ENCODE results near the gene UBE2E1.

Gene UBE2E1

DNA sequence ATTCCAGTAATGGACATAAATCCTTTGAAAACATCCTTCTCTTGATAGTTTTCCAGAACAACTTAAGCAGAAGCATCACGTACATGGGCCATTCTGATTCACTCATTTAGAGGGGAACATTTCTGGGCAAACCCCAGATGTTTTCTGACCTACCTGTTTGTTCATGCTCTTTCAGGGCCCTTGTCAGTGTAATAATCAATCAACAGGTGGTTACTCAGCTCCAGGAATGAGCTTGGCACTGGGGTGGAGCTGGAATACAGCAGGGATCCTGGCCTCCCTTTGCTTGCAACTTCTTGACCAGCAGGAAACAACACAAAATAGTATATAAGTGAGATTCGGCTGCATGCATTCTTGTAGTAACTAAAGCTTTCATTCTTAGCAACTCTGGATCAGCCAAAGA lies 9.2 kb upstream of the UBE2E1 start:
- DNase-seq, result no peak

DNA sequence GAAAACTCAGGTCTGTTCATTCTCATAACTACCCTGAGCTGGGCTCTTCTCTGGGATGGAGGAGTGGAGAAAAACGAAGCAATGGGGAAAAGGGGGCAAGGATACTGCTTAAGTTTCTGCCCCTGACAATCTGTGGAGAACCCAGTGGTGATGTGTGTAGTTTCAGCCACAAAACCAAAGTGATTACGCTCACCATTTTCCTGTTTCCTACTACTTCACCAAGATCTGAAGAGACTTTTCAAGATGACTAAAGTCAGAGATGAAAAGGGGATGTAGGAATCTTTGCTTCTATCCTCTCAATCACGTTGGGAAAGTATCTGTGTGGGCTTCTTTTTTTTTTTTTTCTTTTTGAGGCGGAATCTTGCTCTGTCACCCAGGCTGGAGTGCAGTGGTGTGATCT lies 8.3 kb upstream of the UBE2E1 start:
- no peak for DNase-seq

DNA sequence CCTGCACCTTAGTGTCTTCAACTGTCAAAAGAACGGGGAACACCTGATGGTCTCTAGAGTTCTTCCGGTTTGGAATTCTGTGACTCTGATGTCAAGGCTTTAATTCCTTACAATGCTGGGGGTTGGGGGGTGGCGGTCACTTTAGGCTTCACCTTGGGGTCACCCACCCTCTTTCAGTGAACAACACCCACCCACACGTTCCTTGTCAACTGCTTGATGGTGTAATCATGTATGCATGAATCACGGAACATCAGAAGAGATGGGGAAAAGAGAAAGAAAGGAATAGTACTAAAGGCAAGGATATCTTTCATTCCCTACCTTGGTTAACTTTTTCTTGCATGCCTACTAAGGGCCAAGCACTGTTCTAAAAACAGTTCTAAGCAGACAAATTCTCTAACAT lies 7.3 kb upstream of the UBE2E1 start:
- DNase-seq, result no peak

DNA sequence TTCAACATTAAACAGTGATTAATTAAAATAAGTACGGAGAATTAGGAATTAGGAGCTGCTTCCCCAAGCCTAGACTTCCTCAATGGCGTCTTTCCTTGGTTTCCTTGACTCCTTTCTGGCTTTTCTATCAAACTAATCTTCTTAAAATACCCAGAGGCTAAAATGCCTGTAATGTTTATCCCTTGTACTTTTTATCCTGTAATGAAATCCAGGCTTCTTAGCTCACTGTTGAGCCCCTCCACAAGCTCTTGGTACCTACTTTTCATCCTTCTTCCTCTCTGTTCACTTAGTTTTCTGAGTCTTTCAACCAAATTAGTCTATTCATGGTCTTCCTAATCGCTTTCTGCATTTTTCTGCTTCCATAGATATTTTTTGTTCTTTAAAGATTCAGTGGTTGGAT lies 6.9 kb upstream of the UBE2E1 start:
- DNase-seq, result no peak

DNA sequence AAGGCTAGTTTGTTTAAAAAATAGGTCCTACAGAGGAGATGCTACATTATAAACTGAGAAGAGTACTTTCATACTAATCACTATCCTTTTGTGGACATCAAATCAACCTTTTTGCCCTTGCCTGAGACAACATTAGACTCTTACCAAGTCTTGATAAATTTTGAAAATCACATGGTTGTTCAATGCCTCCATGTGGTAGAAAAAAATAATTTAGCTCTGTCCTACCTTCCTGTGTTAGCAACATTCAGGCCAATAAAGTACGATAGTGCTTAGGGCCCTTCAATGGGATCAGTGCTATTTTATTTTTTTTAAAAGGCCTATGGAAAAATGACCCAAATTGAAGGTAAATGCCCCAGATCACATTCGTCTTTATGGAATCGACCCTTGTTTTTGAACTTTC lies 5.0 kb upstream of the UBE2E1 start:
- no peak for DNase-seq

DNA sequence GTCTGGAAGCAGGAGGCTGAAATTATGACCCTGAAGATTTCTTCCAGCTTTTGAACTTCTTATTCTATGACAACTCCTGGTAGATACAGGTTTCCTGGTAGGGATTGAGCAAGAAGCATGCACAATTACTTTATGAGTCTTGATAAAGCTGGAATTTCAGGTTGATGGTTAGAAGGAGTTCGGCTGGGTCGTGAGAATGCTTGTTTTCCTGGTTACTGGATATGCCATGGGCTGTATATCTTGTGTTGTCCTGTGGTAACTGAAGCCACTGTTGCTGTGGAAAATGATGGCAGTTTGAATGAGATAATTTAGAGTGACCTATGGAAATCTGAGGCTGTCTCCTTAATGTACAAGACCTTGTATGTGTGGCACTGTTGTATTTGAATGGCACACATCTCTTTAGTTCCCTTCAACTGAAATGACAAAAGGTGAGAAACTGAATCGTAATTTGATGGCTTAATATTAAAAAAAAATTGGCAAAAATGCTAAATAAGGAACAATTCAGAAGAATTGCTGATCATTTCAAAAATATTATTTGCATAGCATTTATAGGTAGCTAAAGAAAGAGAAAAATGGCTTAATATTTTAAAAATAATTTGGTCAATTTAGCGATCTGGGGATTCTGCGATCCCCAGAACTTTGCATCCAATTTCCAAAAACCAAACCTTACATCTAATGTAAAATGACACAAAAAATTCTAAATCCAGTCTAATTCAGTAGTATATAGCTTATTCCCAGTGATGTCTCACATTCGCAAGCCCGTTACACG lies 1.1 kb upstream of the UBE2E1 start:
- DNase-seq, result no peak

DNA sequence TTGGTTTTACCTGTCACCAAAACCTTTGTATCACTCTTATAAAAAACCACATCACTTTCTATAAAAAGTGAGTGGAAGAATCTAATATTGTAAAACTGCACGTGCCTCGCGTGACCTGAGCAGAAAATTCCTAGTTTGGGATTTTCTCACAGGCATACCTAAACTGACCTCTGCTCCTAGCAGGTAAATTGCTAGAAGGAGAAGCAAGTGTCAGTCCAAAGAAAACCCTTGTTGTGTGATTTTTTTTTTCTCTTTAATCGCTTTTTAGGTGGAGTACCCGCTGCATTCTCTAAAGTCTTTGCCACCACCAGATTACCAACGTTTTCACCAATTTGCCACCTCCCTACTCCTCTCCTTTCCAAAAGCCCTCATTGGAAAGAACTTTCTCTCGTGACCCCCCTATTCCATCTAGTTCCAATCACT lies 534 bp upstream of the UBE2E1 start:
- no peak for DNase-seq

DNA sequence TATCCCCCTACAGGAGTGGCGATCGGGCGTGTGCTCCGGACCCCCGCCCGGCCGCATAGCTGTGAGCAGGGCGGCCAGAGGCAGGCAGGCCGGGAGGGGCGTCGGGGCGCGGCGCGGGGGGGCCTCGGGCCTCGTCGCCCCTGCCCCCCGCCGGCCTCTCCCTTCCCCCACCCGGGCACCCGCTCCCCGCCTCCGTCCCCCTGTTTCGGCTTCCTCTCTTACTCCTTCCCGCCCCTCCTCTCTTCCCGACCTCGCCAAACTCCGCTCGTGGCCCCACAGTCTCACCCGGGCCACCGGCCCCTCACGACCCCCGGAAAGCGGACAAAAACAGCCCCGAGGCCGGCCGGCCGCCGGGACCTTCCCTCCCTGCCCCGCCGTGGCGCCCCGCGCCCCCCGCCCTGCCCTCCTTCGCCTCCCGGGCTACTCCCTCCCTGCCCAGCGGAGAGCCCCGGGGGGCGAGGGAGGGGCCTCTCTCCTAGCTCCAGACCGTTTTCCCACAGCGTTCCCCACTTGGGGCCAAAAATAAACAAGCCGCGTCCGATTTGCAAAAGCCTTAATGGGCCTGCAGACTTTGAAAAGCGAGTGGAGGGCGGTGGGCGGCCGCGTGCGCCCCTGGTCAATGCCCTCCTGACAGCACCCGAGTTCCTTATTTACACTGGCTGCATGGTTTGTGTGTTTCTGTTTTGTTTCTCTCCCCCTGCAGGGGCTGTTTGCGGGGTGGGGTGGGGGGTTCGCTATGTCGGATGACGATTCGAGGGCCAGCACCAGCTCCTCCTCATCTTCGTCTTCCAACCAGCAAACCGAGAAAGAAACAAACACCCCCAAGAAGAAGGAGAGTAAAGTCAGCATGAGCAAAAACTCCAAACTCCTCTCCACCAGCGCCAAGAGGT lies 1.0 kb downstream of the UBE2E1 start:
- peak; percentile 35 for DNase-seq

DNA sequence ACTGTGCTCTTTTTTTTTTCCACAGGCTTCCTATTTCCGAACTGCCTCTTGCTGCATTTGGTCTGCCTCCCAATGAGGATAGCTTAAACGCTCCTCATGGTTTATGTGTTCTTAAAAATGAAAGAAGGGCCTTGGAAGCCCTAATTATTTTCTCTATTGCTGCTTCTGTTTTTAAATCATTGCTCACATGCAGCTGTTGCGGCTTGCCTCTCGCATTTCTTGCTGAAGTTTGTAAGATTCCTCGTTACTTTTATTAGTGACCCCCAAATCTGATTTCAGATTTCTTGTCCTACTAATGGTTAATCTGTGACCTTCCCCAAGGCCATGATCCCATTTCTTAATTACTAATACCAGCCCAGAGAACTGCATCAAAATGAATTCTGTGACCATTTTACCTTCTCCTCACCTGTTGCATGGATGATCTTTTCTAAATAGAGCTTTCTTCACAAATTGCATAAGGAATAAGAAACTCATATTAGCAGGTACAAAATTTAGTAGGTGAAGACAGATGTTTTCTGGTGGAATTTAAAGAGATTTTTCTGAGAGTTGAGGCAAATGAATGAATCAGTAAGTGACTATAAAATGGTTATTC lies 1.8 kb downstream of the UBE2E1 start:
- no peak for DNase-seq

DNA sequence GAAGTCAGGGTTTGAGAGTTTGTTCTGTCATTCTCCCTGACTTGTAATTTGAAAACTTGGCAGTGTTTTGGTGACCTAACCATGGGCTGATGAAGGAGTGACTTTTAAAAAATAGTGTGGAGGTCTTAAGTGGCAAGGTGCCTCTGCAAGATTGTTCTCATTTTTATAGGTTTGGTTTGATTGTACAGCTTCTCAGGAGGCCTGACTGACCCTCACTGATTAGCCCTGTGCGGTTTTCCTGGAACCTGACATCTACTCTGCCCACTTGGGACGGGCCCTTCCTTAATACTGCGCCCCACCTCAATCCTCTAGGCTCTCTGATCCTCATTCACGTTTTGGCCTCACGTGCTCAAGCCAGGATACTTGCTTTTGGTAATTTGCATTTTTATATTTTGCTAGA lies 2.8 kb downstream of the UBE2E1 start:
- DNase-seq, result no peak

DNA sequence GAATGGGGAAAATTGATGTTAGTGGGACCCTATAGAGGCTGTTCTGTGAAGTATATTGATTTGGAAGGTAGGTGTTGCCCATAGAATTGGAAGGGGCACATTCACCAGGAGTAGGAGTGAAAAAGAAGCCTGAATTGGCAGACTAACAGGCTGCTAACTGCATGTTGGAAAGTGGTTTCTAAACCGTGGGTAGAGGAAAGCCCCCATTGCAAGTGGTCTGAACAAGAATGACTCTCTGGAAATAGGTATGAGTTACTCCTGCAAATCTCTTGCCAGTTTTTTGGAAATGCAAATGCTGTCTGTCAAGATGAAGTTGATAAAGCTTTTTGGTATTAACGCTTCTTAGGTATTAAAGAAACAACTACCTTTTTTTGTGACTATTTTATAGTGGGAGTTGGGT lies 3.5 kb downstream of the UBE2E1 start:
- no peak for DNase-seq

DNA sequence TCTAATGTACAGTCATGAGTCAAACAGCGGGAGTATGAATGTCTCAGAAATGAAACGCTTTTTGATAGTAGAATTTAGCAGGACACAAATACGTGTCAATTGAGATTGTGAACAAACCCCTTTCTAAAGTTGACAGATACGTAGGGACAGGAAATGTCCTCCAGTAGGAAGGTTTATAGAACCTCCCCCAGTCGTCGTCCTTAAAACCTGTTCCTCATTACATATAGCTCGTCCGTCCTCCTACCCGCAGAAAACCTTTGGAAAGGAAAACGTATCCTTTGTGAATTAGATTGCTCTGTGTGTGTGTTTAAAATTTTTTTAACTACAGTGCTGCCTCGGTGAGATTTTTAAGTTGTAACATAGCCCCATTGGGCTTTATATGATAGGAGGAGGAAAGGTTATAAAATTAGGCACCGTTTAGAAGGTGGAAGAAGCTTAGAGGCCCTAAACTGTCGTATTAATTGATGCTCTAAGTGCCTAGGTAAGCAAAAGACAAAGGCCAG lies 4.1 kb downstream of the UBE2E1 start:
- no peak for DNase-seq

DNA sequence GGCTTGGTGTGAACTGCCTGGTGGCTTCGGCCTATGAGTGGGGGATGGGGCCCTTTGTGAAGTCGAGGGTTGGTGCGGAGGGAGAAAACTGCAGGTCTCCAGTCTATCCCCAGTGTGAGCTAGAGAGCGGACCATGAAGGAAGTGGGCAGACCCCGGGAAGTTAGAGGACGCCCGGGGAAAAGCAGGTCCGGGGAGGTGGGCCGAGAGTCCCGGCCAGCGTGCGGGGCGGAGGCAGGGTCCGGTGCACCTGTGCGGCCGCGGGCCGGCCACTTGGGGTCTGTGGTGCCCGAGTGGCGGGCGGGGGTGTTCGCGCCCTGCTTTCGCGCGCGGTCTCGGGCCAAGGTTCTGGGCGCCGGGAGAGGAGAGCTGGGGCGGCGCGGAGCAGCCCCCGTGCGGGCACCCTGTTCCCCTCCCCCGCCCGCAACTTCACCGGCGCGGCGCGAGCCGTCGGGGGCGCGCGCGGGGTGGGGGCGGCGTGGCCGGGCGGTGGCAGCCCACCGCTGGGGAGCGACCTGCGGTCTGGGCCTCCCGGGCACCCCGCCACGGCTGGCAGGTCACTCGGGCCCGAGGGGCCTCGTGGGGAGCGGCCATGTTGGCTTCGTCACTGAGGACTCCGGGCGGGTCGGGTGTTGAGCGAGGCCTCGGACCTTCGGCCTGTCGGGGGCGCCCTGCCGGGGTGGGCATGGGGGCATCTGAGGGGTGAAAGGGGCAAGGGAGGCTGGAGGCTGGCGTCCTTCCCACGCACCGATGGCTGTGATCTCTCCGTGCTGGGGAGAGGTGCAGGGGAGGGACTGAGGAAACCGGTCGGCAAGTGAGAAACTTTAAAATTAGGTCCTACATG lies 4.8 kb downstream of the UBE2E1 start:
- peak; percentile 48 for DNase-seq

DNA sequence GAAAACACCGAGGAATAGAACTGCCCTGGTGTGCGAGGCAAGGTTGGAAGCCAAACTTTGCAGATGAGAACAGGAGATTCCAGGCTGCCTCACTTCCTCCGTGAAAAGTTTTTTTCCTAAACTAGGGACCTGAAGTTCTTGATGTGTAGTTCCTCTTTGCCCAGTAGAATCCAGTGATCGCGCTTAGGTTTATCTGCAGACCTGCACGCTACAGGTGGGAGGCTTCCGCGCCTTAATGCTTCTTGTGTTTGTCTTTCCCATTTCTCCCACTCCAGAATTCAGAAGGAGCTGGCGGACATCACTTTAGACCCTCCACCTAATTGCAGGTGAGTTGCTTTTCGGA lies 5.4 kb downstream of the UBE2E1 start:
- DNase-seq, result no peak

DNA sequence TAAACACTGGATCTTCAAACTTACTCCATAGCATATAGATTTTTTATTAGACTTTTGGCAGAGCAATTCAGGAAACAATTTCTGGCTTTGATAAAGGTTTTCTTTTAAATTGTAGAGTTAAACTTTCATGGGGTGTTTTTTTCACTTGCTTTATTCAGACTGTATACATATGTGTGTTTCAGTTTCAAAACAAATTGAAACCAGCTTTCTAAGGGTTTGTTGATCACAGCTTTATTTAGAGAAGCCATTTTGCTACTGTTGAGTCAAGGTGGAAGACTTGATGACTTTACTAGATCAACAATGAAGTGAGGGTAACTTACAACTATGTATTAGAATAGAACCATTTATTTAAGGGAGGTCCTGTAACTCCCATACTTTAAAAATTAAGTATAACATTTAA lies 6.2 kb downstream of the UBE2E1 start:
- no peak for DNase-seq

DNA sequence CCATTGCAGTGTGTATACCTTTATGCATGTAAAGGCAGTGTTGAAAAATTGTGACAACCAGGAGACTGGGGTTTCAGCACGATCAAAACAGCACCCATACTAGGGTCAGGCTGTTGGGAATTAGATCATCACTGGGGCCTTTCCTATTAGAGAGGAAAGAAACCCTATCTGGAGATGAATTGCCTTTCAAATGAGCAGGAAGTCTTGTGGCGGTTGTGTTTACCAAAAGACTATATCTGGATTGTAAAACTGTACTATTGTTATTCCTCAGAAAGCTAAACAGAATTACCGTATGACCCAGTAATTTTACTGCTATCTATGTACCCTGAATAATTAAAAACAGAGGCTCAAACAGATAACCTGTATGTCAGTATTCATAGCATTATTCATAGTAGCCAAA lies 10.1 kb downstream of the UBE2E1 start:
- DNase-seq, result no peak

DNA sequence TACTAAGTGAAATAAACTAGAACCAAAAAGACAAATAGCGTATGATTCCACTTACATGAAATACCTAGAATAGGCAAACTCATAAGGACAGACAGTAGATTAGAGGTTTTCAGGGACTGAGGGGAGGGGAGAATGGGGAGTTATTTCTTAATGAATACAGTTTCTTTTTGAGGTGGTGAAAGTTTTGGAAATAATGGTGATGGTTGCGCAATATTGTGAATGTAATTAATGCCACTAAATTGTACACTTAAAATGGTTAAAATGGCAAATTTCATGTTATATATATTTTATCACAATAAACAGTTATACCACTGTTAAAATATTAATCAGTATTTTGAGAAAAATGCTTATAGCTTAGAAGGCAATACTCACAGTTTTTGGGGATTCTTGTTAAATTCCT lies 11.0 kb downstream of the UBE2E1 start:
- no peak for DNase-seq

DNA sequence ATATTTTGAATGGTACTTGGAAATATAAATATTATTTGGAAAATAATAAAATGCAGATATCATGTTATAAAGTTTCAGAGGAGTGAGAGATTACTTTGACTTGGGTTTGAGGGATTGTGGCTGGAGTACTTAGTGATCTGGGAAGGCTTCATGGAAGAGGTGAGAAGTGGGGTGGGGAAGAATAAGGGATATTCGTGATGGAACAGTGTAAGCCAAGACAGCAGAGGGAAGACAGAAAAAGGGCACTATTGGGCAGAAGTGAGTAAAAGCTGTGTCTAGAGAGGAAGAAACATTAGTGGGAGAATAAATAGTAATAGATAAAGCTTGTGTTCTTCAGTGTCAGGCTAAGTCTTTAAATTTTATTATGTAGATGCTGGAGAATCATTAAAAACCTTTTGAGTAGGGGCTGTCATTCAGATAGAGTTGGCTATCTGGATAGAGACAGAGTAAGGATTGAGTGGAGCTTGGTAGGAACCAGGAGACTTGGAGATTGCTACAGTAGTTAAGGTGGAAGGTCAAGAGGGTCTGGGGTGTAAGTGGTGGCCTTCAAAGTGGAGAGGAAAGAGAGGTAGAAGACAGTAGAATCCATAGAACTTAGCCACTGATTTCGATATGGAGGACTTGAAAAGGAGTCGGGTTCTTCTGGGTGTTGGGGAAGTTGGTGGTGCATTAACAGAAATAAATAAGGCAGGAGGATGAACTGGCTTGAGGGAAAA lies 11.9 kb downstream of the UBE2E1 start:
- DNase-seq, result no peak

DNA sequence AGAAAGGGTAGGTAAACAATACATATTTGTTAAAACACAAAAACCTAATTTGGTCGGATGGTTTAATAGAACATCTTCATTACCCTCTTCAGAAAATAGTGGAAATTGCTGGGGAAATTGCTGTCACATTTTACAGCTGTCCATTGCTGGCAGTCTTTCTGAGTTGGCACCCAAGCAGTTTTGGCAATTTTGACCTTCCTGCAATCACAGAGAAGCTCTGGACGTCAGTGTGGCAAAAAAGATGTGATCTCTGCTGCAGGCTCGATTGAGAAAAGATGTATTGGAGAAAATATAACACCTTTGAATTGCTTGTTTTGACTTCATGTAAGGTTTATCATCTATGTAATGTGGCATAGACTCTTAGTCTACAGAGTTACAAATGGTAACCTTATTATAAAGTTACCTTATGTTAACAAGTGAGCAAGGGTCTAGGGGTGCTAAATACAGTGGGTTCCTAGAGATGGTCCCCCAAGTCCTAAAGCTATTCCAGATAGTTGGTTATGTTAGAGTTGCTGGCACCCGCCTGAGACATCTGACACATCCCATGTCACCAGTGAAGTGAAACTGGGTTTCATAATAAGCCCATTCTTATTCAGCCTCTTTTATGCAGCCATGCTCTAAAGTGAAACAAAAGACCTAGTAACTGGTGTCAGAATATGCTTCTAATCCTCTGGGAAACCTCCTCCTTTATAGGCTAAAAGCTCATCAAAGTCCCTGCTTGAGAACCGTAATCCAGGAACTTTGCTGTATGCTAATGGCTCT lies 14.0 kb downstream of the UBE2E1 start:
- DNase-seq, result no peak

DNA sequence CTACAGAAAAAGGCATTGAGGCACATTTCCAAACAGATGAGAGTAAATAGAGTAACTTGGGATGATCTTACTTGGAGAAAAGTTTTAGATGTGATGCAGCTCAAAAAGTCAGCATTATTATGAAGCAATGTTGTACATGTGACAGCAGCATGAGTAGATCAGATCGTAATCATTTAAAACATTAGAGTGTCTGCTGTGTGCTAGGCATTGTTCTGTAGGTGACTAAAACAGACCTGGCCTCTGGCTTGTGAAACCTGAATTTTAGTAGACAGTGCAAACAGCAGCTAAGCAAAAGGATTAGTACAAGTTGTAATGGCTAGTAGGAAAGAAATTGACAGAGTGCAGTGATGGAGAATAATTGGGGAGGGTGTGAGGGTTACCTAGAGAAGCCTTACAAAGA lies 15.1 kb downstream of the UBE2E1 start:
- DNase-seq, result no peak

DNA sequence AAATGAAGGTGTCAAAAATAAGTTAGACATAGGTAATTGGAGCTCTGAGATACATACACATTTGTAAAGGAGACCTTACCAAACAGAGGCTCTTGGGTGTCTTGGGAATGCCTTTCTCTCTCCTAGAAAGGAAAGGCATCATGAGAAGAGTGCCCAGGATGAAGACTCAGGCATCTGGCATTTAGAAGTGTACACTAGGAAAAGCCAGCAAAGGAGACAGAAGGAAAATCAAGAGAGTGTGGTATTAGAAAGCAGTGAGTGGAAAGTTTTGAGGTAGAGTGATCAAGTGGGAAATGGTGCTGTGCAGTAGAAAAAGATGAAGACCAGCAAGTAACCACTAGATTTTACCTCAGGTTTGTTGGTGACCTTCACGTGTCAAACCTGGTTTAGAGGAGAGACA lies 16.1 kb downstream of the UBE2E1 start:
- no peak for DNase-seq

DNA sequence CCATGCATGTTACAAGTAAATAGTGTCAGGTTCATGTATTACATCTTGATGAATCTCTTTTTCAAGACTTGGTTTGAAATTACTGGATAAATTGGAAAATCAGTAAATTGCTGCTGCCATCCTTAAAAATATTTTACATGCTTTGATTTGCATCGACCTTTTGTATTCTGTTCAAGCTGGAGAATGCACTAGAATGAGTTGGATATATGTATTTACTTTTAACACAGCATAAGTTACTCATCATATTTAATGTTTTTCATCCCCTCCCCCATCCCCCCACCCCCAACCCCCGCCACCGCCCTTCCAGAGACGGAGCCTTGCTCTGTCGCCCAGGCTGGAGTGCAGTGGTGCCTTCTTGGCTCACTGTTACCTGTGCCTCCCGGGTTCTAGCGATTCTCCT lies 16.8 kb downstream of the UBE2E1 start:
- no peak for DNase-seq
